Choroid plexus epithelial cell (primary cell): ENCODE measurements around the gene DCBLD1.

Source experiments
- DNase-seq: peaks from one replicate; pipeline ENCODE4 v3.0.0-alpha.2; 2010; ENCODE audit warnings: low read depth
- H3K4me3 ChIP-seq: 2 replicates; pipeline ENCODE4 v1.5.1; 2011; ENCODE audit warnings: low read depth, mild to moderate bottlenecking, control low read depth, low read length, moderate library complexity
- CTCF ChIP-seq: conservative IDR thresholded peaks from 2 replicates; pipeline ENCODE4 v1.5.1; 2011; ENCODE audit warnings: low read depth, mild to moderate bottlenecking, control low read depth, inconsistent platforms, low read length, moderate library complexity

DCBLD1 gene

GRCh38 chr6:117483004-117483644, 650 bp downstream of the DCBLD1 start:
- H3K4me3 ChIP-seq = peak overlapping the region; percentile 86
- no peak for TF ChIP-seq CTCF
- DNase-seq = peak; percentile 55

GRCh38 chr6:117483645-117484016, 1.2 kb downstream of the DCBLD1 start:
- peak; percentile 62 for DNase-seq
- no peak for TF ChIP-seq CTCF

GRCh38 chr6:117484052-117484646, 1.7 kb downstream of the DCBLD1 start:
- no peak for TF ChIP-seq CTCF
- peak overlapping the region; percentile 86 for H3K4me3 ChIP-seq

More at GRCh38 chr6:117483645-117484016, 1.2 kb downstream of the DCBLD1 start:
- peak overlapping the region; percentile 86 for H3K4me3 ChIP-seq

GRCh38 chr6:117485433-117485832, 3.0 kb downstream of the DCBLD1 start:
- no peak for DNase-seq
- no peak overlapping the region for H3K4me3 ChIP-seq
- TF ChIP-seq CTCF = no peak

More at GRCh38 chr6:117484052-117484646, 1.7 kb downstream of the DCBLD1 start:
- no peak for DNase-seq

- no peak for DNase-seq
- no peak overlapping the region for H3K4me3 ChIP-seq
- TF ChIP-seq CTCF = no peak
These were observed 5.3 kb downstream of the DCBLD1 start for GRCh38 chr6:117487821-117488220.

- no peak for TF ChIP-seq CTCF
- H3K4me3 ChIP-seq = no peak overlapping the region
- DNase-seq = no peak
These were observed 6.5 kb downstream of the DCBLD1 start for GRCh38 chr6:117489003-117489402.

GRCh38 chr6:117491916-117492315, 9.4 kb downstream of the DCBLD1 start:
- DNase-seq = peak; percentile 58
- TF ChIP-seq CTCF = no peak
- no peak overlapping the region for H3K4me3 ChIP-seq
